RWPE1 (cell line): ENCODE measurements around the gene TANC2.

Experiments used
- CTCF ChIA-PET: fragments of 350-600 bp; sonication (Branson Sonifier 250); formaldehyde crosslinking; extraction: SDS; loops from one replicate; lab custom pipeline; 2021; lab: Yijun Ruan, JAX
- POLR2A ChIA-PET: fragments of 400-600 bp; formaldehyde crosslinking; extraction: SDS; loops from one replicate; lab custom pipeline; 2020; ENCODE audit warnings: antibody characterized with exemption; ENCODE audit not compliant: low non-redundant PET; lab: Yijun Ruan, JAX
- DNase-seq: peaks from one replicate; pipeline ENCODE4 v3.0.0; 2012; ENCODE audit warnings: low spot score
- H3K27ac ChIP-seq: fragments of 450-650 bp; 2 replicates; pipeline ENCODE4 v1.5.1; 2017
- TF ChIP-seq, protein P1 (sequence below): fragments of 450-650 bp; conservative IDR thresholded peaks from 2 replicates; pipeline ENCODE4 v1.5.1; 2017; ENCODE audit warnings: low read depth, mild to moderate bottlenecking

The TANC2 gene

GRCh38 chr17:62923258-62924150 lies 42.5 kb upstream of the TANC2 start:
- ChIA-PET CTCF (interaction anchor here (0.6 kb wide), 1 partner anchor 27 kb away, joined by 3 read pairs; no protein-coding TSS in a partner anchor), POLR2A (no interaction called here)
- no peak overlapping the region for H3K27ac ChIP-seq
- no peak for DNase-seq
- TF ChIP-seq, protein P1, sequence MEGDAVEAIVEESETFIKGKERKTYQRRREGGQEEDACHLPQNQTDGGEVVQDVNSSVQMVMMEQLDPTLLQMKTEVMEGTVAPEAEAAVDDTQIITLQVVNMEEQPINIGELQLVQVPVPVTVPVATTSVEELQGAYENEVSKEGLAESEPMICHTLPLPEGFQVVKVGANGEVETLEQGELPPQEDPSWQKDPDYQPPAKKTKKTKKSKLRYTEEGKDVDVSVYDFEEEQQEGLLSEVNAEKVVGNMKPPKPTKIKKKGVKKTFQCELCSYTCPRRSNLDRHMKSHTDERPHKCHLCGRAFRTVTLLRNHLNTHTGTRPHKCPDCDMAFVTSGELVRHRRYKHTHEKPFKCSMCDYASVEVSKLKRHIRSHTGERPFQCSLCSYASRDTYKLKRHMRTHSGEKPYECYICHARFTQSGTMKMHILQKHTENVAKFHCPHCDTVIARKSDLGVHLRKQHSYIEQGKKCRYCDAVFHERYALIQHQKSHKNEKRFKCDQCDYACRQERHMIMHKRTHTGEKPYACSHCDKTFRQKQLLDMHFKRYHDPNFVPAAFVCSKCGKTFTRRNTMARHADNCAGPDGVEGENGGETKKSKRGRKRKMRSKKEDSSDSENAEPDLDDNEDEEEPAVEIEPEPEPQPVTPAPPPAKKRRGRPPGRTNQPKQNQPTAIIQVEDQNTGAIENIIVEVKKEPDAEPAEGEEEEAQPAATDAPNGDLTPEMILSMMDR: no peak

GRCh38 chr17:62925267-62925836 lies 40.7 kb upstream of the TANC2 start:
- no peak for DNase-seq
- CTCF ChIA-PET: no interaction called here
- POLR2A ChIA-PET: no interaction called here
- H3K27ac ChIP-seq: no peak overlapping the region
- TF ChIP-seq, protein P1: no peak

- TF ChIP-seq, protein P1: no peak
- no peak overlapping the region for H3K27ac ChIP-seq
- ChIA-PET POLR2A (no interaction called here), CTCF (no interaction called here)
- DNase-seq: no peak
Observed at GRCh38 chr17:62927083-62927482, 39.0 kb upstream of the TANC2 start.

GRCh38 chr17:62929320-62929719 lies 36.7 kb upstream of the TANC2 start:
- no peak for DNase-seq
- CTCF ChIA-PET: no interaction called here
- H3K27ac ChIP-seq: no peak overlapping the region
- POLR2A ChIA-PET: no interaction called here
- TF ChIP-seq, protein P1: no peak

- ChIA-PET CTCF (no interaction called here), POLR2A (no interaction called here)
- TF ChIP-seq, protein P1: no peak
- no peak for DNase-seq
- no peak overlapping the region for H3K27ac ChIP-seq
Observed at GRCh38 chr17:62931101-62931500, 34.9 kb upstream of the TANC2 start.

- ChIA-PET CTCF (interaction anchor here (0.6 to 0.7 kb wide), 3 partner anchors 24 to 91 kb away, joined by 3 read pairs; no protein-coding TSS in a partner anchor), POLR2A (no interaction called here)
- H3K27ac ChIP-seq: no peak overlapping the region
- no peak for DNase-seq
- TF ChIP-seq, protein P1: no peak
Observed at GRCh38 chr17:62933501-62934385, 32.3 kb upstream of the TANC2 start.
